ENCODE results near the gene TCP11L2.
"Not testable (repeated sequence)": the region's sequence is repeated elsewhere in the genome, so short reads cannot be mapped to it uniquely, and the experiment has no call there.

Gene TCP11L2

DNA sequence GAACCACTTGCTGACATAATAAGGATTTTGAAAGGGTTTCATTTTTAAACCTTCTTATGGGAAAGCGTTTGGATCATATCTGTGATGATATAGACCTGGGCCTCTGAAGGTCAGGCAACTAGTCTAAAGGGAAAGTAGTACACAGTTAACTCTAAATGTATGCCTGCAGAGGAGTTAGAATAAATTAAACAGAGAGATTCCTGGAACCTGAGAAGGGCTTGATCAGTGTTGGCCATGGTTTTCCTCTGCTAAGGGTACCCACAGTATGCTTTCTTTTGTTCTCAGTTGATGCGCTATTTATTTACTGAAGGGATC, 40.6 kb downstream of the TCP11L2 start:
- no peak for DNase-seq (ENCODE audit: low read depth in 2 of 2)

DNA sequence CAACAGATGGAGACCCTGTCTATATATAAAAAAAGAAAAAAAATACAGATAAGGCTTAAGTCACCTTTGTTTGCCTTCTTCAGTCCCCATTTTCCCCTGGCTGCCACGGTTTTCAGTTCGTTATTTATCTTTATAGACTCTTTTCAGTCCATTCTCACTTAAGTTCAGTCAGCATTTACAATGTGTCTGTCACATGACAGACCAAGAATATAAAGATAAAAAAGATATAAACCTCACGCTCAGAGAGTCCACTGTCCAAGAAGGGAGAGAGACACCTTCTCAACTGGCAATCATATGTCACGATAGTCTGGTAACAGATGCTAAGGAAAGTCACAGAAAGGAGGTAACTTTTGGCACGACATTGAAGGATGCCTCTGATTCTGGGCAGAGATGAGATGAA, 41.6 kb downstream of the TCP11L2 start:
- DNase-seq (ENCODE audit: low read depth in 2 of 2) = no peak

DNA sequence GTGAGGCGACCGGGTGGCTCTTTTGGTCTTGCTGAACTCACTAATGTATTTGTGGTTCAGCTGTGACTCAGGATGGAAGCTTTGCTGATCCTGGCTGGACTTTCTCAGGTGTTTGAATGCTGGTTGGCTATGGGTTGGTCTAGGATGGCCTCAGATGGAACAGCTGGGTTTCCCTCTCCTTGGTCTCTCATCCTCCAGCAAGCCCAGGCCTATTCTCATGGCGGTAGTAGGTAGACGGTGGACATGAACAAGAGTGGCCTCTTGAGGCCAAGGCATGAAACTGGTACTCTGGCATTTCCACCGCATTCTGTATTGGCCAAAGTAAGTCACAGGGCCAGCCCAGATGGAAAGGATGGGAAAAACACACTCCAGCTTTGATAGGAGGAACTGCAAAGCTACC, 43.2 kb downstream of the TCP11L2 start:
- no peak for DNase-seq (ENCODE audit: low read depth in 2 of 2)

DNA sequence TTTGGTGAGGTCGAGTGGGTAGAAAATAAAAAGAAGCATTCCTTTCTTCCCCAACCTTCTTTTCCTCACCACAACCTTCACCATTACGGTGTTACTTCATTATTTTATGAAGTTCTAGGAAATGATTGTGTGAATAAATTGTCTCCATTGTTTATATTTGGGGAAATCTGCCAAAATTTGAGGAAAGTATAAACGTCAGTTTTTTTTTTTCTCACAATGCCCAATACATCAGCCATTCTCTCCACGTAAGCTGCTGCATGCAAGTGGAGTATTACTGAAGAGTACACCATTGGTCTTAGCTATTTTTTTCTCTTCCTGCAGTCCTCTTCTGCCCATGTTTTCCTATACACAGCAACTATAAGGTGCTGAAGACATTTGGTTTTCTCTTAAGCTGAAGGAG, 45.9 kb downstream of the TCP11L2 start:
- DNase-seq (ENCODE audit: low read depth in 2 of 2) = no peak

DNA sequence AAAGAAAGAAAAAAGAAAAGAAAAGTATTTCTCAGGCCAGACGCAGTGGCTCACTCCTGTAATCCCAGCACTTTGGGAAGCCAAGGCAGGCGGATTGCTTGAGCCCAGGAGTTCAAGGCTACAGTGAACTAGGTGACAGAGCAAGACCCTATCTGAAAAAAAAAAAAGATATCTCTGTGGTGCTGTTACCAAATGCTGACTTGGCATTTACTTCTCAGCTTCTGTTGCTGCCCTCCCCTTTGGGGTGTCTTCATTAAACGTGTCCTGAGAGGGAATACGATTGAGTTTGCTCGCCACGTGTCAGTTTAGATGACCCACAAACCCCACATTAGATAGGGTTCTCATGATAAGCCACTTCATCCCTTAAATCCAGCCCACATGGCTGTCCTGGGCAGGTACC, 50.6 kb downstream of the TCP11L2 start:
- DNase-seq (ENCODE audit: low read depth in 2 of 2) = no peak

DNA sequence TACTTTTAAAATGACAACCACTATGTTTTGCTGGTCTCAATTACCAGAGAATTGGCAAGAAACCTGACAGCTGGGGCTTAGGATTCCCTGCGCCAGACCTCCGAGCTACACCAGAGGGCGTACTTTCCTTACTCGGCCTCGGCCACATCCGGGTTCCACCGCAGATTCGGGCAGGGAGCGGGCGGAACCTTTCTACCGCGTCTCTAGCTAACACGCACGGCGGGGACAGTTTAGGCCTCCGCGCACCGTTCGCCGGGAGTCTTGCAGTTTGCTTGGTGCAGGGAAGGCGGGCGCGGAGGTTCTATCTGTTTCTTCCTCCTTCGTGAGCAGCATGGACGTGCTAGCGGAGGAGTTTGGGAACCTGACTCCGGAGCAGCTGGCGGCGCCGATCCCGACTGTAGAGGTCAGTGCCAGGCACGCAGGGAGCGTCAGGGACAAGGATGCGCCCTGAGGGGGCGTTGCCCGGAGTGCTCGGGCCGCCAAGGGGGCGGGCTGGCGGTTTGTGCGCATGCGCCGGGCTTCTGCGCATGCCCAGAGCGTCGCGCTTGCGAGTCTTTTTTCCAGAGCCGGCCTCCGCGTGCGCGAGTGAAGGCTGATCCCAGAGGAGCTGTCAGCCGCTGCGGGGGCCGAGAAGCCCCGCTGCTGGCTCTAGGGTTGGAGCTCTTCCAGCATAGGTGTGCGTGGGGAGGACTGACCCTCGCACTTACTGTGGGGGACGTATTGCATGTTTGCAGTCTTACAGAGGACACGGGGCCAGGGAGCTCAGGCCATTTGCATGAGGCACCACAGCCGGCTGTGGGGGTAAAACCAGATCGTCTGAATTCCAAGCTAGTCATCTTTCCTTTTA, 55.2 kb downstream of the TCP11L2 start, which contains the start of gene POLR3B:
TSS of gene POLR3B (plus strand) at position 200 of the 847 bp plus-strand sequence. CDS start at position 332, 132 bp downstream.
- DNase-seq (ENCODE audit: low read depth in 2 of 2) = peak; percentile 90 to 94

DNA sequence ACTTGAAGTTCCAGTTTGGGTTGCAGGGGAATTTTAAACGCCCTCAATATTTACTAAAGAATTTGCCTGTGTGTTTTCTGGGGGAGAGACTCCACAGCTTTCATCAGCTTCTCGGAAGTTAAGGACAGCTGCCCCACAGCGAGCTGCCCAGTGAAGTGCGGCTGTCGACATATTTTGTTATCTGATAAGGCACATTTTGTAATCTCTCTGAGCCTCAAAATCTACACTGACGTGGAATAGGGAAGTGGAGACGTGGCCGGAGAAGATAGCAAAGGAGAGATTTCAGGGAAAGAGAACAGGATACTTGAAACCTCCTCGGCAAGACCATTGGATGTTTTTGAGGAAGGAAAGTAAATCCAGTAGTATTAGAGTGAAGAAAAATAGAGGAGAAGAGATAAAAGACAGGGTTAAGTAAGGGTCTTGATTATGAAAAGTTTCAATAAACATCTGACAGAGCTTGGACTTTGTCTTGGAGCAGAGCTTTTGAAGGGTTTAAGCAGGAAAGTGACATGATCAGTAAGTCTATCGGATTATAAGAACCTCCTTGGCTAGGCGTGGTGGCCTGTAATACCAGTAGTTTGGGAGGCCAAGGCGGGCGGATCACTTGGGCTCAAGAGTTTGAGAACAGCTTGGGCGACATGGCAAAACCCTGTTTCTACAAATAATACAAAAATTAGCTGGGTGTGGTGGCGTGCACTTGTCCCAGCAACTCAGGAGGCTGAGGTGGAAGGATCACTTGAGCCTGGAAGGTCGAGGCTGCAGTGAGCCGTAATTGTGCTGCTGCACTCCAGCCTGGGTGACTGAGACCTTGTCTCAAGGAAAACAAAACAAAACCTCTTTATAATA, 56.1 kb downstream of the TCP11L2 start:
- DNase-seq (ENCODE audit: low read depth in 2 of 2) = peak in 1 of 2 donors; percentile 1

DNA sequence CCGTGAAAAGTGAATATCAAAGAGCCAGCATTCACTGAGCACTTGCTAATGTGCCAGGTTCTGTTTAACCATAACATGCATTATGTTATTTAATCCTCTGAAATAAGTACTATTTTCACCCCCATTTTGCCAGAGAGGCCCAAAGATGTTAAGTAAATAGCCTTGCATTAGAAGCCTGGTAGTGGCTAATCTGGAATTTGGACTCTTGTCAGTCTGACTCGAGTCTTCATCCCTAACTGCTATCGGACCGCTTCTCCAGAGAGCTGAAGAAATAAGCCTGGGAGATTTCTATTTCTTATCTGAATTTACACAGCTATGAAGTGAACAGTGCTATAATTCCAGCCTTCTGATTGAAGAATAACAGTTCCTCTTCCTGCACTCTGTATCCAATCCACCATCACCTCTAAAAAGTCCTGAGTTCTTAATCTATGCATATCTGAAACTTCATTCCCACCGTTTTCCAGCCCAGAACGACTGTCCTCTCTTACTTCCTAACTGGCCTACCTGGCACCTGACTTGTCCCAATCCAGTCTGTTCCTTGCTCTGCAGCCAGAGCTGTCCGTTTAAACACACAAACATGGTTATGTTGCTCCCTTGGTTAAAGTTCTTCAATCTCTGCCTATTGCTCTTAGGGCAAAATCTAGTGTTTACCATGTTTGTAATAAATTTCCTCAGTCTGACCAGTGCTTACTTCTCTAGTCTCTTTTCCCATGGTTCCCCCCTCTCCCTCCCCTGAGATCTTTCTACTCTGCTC, 57.3 kb downstream of the TCP11L2 start:
- no peak for DNase-seq (ENCODE audit: low read depth in 2 of 2)

DNA sequence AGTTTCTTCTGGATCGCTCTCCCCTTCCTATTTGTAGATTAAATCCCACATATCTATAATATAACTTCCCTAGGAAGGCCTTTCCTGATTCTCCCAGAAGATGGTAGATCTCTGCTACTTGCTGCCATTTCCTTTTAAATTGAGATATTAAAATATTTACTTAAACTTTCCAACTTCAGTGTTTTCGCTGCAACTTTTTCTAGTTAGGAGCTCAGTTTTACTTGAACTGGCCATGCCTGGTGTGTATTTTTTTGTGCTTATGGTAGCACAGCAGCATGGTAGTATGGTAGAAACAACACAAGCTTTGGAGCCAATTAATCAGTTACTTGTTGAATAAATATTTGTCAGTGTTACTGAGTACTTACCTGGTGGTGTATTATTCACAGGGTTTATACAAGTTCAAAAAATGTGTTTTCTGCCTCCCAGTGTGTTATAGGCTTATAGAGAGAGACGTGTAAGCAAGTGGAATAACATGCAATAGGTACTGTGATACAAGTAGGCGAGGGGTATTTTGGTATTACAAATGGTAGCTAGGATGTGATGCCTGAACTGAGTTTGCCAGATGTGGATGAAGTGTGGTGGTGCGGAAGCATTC, 58.0 kb downstream of the TCP11L2 start:
- DNase-seq (ENCODE audit: low read depth in 2 of 2) = no peak

DNA sequence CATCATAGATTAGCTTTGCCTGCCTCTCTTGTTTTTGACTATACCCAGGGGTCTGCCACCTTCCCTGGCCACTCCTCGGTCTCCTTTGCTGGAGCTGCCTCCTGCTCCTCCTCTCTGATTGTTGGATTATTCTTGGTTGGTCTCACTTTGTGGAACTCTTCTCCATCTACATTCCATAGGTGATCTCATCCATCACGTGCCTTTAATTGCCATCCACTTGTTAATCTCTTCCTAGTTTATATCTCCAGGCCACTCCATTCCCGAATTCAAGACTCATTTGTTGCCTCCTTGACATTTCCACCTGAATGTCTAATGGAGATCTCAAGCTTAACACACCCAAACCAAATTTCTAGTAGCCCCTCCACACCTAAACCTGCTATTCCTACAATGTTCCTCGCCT, 60.4 kb downstream of the TCP11L2 start:
- no peak for DNase-seq (ENCODE audit: low read depth in 2 of 2)

DNA sequence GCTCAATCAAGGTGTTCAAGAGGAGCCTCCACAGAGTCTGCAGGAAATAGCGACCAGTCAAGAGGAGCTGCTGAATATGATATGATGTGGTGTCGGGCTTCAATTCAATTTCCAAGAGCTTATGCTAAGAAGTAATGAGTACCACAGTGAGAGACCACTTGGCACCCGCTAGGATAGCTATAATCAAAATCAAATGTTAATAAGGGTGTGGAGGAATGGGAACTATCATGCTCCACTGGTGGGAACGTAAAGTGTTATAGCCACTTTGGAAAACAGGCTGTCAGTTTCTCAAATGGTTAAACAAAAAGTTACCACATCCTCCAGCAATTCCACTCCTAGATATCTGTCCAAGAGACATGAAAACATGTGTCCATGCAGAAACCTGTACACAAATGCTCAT, 61.7 kb downstream of the TCP11L2 start:
- DNase-seq (ENCODE audit: low read depth in 2 of 2) = no peak

DNA sequence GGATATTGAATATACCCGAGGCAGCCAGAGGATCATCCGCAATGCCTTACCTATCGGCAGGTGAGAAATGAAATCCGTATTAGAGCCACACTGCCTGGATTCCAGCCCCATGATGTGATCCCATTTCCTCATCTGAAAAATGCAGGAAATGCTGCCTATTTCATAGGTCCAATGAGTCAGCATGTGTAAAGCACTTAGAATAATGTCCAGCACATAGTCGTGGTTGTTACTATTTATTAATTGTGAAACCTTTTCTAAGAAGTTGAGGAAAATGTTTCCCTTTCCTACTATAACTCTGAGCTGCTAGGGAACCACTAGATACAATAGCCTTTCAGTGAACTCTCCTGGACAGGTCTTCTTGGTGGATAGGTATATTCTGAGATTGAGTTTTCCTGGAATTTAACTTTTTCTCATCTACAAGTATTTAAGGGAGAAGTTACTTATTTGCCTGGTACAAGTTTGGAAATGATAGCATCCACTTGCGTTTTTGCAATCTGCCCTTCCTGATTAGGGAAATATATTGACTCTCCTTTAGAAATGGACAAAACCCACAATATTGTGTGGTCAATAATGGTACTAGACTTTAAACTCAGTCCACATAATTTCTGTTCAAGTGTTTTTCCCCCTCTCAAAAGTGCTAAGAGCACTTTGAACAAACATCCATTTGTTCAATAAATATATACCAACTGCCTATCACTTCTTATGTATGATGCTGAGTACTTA, 67.3 kb downstream of the TCP11L2 start:
- DNase-seq (ENCODE audit: low read depth in 2 of 2) = no peak

DNA sequence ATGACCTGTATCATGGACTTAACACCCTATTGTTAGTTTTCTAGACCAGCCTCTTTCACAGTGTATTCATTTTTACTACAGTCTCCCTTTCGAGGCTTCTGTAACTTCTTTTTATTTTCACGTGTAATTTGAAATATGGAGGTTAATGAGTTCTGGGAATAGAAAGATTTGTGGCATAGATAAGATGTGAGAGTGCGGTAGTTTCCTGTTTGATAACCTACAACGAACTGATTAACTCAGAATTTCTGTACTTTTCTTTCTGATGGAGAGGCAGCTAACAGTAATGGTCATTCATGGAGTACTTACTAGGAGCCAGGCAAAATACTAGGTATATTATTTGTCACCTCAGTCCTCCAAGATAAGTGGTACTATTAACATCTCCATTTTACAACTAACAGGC, 76.3 kb downstream of the TCP11L2 start:
- DNase-seq (ENCODE audit: low read depth in 2 of 2) = no peak

DNA sequence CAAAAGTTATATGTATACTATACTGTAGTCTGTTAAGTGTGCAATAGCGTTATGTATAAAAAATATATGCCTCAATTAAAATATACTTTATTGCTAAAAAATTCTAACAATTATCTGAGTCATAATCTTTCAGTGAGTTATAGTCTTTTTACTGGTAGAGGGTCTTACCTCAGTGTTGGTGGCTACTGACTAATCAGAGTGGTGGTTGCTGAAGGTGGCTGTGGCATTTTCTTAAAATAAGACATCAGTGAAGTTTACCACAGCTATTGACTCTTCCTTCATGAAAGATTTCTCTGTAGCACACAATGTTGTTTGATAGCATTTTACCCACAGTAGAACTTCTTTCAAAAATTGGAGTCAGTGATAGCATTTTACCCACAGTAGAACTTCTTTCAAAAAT, 78.4 kb downstream of the TCP11L2 start:
- DNase-seq (ENCODE audit: low read depth in 2 of 2) = no peak

DNA sequence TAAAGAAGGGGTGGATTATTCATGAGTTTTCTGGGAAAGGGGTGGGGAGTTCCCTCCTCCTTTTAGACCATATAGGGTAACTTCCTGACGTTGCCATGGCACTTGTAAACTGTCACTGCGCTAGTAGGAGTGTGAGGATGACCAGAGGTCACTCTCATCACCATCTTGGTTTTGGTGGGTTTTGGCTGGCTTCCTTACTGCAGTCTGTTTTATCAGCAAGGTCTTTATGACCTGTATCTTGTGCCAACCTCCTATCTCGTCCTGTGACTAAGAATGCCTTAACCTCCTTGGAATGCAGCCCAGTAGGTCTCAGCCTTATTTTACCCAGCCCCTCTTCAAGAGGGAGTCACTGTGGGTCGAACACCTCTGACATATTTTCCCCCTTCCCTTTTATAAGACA, 79.3 kb downstream of the TCP11L2 start:
- DNase-seq (ENCODE audit: low read depth in 2 of 2) = not testable (repeated sequence)

DNA sequence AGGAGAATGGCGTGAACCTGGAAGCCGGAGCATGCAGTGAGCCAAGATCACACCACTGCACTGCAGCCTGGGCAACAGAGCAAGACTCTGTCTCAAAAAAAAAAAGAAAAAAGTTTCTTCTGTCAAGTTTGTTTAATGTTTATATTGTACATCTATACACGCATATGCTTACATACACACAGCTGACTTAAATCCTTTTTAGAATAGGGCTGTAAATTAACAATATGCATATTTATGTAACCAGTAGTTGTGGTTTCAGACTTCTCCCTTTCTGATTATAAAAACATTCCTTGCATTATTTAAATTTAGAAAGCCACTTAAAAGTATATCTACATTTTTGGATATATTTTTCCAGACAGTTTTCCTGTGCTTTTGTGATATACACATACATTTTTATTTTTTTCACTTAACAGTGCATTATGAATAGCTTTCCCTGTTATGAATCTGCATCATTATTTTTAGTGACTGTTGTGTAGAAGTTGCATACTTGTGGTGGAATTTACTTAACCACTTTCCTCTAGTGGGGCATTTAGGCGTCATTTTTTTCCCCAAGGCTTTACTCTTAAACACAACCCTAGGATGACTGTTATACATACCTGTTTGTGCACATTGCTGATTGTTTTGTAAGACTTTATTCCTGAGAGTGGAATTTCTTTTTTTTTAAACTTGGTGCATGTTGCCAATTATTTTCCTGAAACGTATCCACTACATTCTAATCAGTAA, 84.4 kb downstream of the TCP11L2 start:
- no peak for DNase-seq (ENCODE audit: low read depth in 2 of 2)

DNA sequence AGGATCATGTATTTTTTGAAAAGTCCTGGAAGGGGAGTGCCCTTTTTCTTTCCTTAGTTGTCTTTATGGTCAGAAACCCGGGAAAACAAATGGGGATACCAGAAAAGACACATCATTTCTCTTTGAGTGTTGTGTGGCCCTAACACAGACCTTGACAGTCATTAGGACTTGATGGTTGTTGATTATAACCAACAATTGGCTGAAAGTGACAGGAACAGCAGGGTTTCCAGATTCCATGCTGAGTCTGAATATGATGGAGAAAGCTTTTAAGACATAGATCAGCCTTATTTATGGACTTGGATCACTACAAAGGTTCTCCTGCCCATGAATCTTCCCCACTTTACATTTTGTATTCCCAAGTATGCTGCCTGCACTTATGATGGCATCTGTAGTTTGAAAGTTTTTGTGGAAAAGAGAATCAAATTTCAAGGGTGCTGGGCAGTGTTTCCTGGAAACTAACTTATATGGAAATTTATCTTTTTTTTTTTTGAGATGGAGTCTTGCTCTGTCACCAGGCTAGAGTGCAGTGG, 85.4 kb downstream of the TCP11L2 start:
- DNase-seq (ENCODE audit: low read depth in 2 of 2) = no peak

DNA sequence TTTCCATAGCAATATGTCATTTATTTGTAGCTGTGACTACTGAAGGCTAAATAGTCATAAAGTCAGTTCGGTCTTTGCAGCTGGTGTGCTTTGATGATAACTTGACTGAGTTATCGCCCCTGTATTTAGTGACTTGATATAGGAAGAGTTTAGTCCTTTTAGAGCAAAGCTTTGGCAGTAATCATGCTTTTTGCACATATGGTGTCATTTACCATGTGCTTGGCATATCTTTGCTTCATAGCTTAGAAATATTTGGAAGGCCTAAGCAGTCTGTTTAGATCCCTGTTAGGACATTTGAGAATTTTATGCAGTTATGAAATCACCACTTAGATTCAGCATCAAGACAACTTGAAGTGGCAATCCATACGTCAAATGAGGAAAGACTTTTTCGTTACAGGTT, 86.6 kb downstream of the TCP11L2 start:
- no peak for DNase-seq (ENCODE audit: low read depth in 2 of 2)

DNA sequence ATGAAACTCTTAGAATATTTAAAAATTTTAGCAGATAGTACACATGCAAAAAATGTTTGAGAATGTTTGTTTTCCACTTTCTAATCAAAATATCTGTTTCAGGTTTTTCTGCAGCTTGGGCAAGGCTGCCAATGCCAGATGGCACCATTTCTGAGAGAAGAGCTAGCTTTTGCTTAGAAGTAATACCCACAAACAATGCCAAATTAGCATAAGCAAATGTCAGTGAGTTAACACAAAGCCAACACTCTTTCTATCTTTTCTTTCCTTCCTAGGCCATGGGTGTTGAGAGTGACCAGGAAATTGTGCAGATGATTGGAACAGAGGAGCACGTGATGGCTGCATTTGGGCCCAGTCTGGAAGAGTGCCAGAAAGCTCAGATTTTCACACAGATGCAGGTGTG, 90.2 kb downstream of the TCP11L2 start:
- DNase-seq (ENCODE audit: low read depth in 2 of 2) = no peak

All from stimulated activated CD4-positive, alpha-beta T cell treated with anti-CD3 and anti-CD28 coated beads, Interleukin-1b, Interleukin-23, amount 100 ng/mL, for 4 hours (primary cell).